Measurements from ENCODE around the gene TDRD12.

GRCh38 chr19:32858155-32858554, 138.6 kb downstream of the TDRD12 start:
- TF ChIP-seq ZNF274 (IDR thresholded peaks at IDR 0.05; ENCODE audit: low read depth, low read length) = no peak
- TF ChIP-seq SUZ12 (IDR thresholded peaks at IDR 0.05; ENCODE audit: extremely low read depth, insufficient read depth, insufficient read length) = no peak

Data from NT2/D1 (cell line).